GM12878 (cell line): ENCODE results near the gene ANKRD34A. TPM values are rescaled to one million over a fixed set of nuclear protein-coding genes. Genes with fewer than 3 reads are reported as not detected.

Source experiments
- EED ChIP-seq: sonication (generic); IDR thresholded peaks from 2 replicates; pipeline ENCODE4 v1.6.1; 2016; ENCODE audit warnings: antibody characterized with exemption, low read depth
- TBL1XR1 ChIP-seq: IDR thresholded peaks from 2 replicates; pipeline ENCODE4 v1.6.1; 2012; ENCODE audit warnings: low read depth, low read length, improper control_type of control experiment
- polyA plus RNA-seq, 11 experiments: library from polyadenylated mRNA; depleted of rRNA in 4 of 11; unstranded in 6 of 11; stranded (reverse) in 5 of 11; fragments of >200 nt; fragmentation: Nextera tagmentation in 4 of 11; fragmentation: Illumina TruSeq in 1 of 11; extraction: Ambion mirVana in 4 of 11; extraction: Trizol in 1 of 11; gene quantifications; 1 replicate in 1 of 11; 2 replicates in 10 of 11; pipeline versions ENCODE4 v1.2.1 to v1.2.3, GENCODE V29; 2011 to 2016; ENCODE audit warnings: inconsistent platforms in 2 of 11, missing spikeins in 2 of 11, low read depth in 1 of 11
- total RNA-seq, 4 experiments: library from RNA; depleted of rRNA in 3 of 4; stranded (reverse); fragments of >200 nt in 3 of 4; fragmentation: Illumina TruSeq in 1 of 4; extraction: Trizol in 1 of 4; gene quantifications; 2 replicates each; pipeline versions ENCODE4 v1.2.1 to v1.2.3, GENCODE V29; 2013 to 2021
- TF ChIP-seq, protein P1 (sequence below): fragments of 450-650 bp; conservative IDR thresholded peaks from 2 replicates; pipeline ENCODE4 v1.6.1; 2017; ENCODE audit warnings: mild to moderate bottlenecking, moderate library complexity
- TF ChIP-seq, protein P2 (sequence below): fragments of 450-650 bp; IDR thresholded peaks from 2 replicates; pipeline ENCODE4 v1.6.1; 2017; ENCODE audit warnings: mild to moderate bottlenecking, moderate library complexity
- TF ChIP-seq, protein P3 (sequence below): fragments of 450-650 bp; formaldehyde crosslinking; IDR thresholded peaks from 2 replicates; pipeline ENCODE4 v1.4.0; 2022; ENCODE audit warnings: mild to moderate bottlenecking, moderate library complexity

The ANKRD34A gene
- total and polyA plus RNA-seq, 10 of the 15 experiments (the other 5 are each of a cell fraction or from before 2014, with no cell fraction given) = 0.40 to 3.5 (median 1.6) TPM

DNA sequence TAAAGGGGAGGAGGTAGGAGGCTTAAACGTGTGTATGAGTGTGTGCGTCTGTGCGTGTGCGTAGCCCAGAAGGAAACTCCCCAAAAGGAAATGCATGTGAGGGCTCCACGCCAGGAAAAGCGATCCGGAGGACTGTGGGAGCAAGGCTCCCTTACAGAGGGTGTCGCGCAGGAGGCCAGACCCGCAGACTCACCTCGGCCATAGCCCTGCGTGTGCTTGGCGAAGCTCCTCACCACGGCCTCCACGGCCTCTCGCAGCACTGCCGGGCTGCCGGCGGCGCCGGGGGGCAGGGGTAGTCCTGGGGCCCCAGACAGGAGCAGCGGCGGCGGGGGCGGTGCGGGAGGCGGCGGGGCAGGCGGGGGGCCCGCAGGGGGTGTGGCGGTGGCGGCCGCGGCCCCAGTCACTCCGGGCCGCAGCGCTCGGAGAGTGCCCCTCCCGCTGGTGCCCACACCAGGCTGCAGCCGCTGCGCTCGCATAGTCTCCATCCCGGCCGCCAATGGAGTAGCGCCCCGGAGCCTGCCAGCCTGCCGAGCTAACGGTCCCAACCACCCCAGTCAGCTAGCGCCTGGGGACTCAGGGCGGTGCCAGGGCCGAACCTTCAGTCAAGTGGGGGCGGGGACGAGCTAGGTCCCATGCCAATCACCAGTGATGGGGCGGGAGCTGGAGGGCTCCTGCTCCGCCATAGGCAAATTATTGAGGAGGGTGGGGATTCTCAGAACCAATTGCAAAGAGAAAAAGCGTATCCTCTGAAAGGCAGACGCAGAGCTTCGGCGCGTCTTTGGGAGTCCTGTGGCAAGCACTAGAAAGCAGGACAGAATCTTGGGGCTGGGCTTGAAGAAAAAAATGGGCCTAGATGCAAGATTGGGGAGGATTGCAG lies 6.7 kb downstream of the ANKRD34A start, which contains the start of gene LIX1L (continued):
- TF ChIP-seq, protein P1, sequence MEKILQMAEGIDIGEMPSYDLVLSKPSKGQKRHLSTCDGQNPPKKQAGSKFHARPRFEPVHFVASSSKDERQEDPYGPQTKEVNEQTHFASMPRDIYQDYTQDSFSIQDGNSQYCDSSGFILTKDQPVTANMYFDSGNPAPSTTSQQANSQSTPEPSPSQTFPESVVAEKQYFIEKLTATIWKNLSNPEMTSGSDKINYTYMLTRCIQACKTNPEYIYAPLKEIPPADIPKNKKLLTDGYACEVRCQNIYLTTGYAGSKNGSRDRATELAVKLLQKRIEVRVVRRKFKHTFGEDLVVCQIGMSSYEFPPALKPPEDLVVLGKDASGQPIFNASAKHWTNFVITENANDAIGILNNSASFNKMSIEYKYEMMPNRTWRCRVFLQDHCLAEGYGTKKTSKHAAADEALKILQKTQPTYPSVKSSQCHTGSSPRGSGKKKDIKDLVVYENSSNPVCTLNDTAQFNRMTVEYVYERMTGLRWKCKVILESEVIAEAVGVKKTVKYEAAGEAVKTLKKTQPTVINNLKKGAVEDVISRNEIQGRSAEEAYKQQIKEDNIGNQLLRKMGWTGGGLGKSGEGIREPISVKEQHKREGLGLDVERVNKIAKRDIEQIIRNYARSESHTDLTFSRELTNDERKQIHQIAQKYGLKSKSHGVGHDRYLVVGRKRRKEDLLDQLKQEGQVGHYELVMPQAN = 0 out of 2 replicates have a peak, but pooled peaks have one; percentile 49
- TF ChIP-seq, protein P2, sequence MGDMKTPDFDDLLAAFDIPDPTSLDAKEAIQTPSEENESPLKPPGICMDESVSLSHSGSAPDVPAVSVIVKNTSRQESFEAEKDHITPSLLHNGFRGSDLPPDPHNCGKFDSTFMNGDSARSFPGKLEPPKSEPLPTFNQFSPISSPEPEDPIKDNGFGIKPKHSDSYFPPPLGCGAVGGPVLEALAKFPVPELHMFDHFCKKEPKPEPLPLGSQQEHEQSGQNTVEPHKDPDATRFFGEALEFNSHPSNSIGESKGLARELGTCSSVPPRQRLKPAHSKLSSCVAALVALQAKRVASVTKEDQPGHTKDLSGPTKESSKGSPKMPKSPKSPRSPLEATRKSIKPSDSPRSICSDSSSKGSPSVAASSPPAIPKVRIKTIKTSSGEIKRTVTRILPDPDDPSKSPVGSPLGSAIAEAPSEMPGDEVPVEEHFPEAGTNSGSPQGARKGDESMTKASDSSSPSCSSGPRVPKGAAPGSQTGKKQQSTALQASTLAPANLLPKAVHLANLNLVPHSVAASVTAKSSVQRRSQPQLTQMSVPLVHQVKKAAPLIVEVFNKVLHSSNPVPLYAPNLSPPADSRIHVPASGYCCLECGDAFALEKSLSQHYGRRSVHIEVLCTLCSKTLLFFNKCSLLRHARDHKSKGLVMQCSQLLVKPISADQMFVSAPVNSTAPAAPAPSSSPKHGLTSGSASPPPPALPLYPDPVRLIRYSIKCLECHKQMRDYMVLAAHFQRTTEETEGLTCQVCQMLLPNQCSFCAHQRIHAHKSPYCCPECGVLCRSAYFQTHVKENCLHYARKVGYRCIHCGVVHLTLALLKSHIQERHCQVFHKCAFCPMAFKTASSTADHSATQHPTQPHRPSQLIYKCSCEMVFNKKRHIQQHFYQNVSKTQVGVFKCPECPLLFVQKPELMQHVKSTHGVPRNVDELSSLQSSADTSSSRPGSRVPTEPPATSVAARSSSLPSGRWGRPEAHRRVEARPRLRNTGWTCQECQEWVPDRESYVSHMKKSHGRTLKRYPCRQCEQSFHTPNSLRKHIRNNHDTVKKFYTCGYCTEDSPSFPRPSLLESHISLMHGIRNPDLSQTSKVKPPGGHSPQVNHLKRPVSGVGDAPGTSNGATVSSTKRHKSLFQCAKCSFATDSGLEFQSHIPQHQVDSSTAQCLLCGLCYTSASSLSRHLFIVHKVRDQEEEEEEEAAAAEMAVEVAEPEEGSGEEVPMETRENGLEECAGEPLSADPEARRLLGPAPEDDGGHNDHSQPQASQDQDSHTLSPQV = no peak
- TF ChIP-seq TBL1XR1 = no peak
- peak; percentile 70 for TF ChIP-seq EED
- TF ChIP-seq, protein P3, sequence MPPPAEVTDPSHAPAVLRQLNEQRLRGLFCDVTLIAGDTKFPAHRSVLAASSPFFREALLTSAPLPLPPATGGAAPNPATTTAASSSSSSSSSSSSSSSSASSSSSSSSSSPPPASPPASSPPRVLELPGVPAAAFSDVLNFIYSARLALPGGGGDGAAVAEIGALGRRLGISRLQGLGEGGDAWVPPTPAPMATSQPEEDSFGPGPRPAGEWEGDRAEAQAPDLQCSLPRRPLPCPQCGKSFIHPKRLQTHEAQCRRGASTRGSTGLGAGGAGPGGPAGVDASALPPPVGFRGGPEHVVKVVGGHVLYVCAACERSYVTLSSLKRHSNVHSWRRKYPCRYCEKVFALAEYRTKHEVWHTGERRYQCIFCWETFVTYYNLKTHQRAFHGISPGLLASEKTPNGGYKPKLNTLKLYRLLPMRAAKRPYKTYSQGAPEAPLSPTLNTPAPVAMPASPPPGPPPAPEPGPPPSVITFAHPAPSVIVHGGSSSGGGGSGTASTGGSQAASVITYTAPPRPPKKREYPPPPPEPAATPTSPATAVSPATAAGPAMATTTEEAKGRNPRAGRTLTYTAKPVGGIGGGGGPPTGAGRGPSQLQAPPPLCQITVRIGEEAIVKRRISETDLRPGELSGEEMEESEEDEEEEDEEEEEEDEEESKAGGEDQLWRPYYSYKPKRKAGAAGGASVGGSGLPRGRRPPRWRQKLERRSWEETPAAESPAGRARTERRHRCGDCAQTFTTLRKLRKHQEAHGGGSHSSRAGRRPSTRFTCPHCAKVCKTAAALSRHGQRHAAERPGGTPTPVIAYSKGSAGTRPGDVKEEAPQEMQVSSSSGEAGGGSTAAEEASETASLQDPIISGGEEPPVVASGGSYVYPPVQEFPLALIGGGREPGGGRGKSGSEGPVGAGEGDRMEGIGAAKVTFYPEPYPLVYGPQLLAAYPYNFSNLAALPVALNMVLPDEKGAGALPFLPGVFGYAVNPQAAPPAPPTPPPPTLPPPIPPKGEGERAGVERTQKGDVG (CRISPR knock-in tag) = no peak
- TF ChIP-seq, all 136 proteins: peak for 32
